Measurements from ENCODE around the gene ANXA11.
"Not testable (repeated sequence)": the region's sequence is repeated elsewhere in the genome, so short reads cannot be mapped to it uniquely, and the experiment has no call there.

Gene ANXA11

DNA sequence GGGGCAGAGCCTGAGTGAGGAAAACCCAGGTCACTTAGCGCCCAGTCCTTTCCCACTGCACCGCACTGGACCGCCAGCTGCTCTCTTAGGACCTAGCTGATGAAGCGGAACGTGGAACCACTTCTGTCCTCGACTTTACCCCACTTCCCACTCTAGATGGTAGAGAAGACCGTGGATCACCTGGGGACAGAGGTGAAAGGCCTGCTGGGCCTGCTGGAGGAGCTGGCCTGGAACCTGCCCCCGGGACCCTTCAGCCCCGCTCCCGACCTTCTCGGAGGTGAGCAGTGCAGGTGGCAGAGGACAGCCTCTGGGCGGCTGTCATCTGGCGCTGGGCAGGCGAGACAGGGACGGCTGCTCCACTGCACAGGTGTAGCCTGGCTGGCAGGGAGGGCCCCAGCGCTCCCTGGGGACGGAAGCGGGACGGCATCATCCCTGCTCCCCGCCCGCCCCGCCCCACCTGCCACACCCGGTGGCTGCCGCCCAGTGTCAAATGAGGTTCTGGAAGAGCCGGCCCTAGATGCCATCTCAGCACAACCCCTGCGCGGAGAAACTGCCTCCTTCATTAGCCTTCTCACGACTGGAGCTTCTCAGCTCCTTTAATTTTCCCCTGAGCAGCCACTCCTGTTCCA lies 61.2 kb downstream of the ANXA11 start:
- DNase-seq, result no peak

DNA sequence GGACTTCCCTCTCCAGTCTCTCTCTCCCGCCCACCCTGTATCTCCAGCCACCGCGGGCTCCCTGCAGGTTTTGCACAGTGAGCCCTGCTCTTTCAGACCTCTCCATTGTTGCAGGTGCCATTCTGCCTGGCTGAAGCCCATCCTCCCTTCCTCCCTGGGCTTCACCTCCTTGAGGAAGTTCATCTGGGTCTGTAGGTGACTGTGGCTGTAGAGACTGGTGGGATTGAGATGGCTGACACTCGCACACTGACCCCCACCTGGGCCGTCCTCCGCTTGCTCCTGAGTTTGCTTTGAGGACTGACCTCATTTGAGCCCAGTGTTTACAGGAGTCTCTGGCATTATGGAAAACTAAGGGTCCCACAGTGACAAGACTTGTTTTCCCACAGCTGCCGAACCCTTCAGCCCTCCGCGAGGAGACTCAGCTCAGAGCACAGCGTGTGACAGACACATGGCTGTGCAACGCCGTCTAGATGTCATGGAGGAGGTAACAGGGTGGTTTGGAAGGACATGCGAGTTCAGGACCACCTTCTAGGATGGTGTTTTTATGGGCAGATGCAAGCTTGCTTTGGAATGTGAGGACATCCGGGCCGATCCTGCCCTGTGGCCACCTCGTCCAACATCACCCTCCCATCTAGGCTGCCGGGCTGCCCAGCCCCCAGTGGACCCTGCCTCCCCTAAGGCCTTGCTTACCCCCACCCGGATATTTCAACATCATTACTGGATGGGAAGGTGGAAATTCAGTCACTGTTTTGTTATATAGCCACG lies 63.5 kb downstream of the ANXA11 start:
- DNase-seq, result no peak

DNA sequence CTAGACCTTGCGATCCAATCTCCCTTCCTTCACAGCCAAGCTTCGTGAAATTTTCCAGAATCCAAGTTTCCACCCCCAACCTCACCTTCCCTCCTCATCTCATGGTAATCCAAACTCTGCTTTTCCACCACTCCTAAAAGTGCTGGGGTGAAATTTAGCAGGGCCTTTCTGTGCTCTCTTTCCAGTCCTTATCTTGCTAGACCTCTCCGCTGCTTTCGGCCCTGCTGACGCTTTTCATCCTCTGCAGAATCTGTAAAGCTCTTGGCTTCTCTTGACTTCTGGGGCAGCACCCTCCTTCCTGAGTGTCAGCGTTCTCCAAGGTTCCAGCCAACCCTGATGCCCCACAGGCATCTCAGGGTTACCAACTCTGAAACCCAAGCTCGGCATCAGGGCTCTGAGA lies 65.1 kb downstream of the ANXA11 start:
- no peak for DNase-seq

DNA sequence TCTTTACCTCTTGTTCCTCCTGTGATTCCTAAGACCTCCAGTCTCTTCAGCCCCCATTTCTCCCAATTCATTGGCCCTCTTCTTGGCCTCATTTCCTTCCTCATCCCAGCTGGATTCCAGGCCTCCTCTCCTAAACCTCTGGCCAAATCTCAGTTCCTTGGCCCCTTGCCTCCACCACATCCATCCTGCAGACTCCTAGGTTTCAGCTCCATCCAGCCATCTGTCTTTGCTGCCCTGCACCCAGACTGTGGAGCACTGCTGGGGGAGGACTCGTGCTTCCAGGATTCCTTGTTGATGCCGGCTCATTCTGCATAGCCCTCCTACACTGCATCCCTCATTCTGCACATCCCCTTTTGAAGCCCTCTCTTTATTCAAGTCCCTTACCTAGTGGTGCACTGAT lies 66.1 kb downstream of the ANXA11 start:
- DNase-seq, result no peak

DNA sequence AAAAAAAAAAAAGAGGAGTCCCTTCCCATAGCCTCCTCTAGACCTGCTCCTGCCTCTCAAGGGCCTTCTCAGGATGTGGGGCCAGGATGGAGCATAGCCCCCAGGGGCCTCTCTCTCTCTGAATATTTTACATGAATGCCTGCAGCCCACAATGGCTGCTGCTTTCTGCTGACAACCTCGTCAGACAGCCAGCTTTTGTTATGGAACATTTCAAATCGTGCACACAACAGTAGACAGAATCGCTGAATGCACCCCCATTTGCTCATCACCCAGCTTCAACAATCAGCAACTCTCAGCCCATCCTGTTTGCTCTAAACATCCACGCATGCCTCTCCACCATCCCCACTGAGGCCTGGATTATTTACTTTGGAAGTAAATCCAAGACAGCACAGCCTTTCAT lies 67.4 kb downstream of the ANXA11 start:
- DNase-seq, result no peak

DNA sequence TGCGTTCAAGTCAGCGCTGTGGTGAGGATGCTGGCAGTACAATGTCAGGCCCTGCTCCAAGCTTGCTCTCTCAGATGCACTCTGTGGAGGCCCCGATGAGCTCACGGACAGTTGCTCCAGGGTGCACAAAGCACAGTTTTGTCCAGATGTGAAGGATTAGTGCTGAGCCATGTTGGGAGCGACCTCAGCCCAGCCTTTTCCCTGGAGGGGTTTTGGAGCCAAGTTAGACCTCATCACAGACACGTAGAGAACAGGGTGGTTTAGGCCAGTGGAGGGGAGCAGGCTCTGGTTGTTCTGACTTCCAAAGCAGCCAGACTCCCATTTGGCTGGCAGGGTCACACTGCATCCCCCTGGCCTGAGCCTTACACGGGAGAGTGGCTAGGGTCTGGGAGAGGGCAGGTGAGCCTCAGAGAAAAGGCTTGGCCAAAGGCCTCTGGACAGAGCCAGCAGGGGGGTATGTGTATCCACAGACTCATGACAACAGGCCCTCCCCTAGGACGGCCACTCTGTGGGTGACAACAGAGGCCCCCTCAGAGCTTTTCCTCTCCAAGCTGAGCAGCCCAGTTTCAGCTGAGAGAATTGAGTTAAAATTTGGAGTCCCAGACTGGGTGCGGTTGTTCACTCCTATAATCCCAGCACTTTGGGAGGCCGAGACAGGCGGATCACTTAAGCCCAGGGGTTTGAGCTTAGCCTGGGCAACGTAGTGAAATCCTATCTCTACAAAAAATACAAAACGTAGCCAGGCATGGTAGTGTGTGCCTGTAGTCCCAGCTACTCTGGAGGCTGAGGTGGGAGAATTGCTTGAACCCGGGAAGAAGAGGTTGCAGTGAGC lies 68.1 kb downstream of the ANXA11 start:
- no peak for DNase-seq

DNA sequence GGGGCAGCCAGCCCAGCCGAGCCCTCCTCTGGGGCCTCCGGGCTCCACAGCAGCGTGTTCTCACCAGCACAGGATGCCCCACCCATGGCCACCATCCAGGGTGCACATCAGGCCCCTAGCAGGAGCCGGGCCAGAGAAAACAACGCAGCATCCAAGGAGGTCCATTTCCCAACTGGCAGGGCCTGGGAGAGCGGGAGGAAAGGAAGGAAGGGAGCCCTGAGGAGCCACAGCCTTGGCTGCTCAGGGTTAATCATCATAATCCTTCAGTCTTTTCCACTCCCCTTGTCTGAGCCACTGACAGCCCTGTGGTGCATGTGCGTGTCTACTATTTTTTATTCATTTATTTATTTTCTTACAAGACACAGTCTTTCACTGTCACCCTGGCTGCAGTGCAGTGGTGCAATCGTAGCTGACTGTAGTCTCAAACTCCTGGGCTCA lies 69.2 kb downstream of the ANXA11 start:
- no peak for DNase-seq

DNA sequence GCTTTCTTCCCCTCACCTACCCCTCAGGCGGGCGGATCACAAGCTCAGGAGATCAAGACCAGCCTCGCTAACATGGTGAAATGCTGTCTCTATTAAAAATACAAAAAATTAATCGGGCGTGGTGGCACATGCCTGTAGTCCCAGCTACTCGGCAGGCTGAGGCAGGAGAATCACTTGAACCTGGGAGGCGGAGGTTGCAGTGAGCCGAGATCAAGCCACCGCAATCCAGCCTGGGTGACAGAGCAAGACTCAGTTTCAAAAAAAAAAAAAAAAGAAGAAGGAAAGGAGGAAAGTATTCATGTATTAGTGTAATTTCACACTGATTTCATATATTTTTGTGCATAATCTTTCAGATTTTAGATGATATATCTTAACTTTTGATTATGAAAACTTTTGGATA lies 71.7 kb downstream of the ANXA11 start:
- DNase-seq, result not testable (repeated sequence)

DNA sequence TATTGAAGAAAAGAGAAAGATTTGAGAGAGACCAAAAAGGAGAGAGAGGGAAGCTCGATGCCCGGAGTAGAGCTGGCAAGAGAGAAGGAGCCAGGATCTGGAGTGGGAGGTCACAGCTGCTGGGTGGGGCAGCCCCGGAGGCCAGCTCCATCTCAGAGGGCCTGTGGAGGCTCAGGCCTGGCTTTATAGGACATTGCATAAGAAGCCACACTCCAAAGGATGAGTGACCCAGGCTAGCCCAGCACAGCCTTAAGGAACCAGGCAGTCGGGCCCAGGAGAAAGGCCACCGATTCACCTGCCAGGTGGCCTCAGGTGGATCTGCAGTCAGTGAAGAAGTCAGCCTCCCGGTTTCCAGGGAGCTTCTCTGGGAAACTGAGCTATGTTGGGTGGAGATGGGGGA lies 72.1 kb downstream of the ANXA11 start:
- DNase-seq, result no peak

DNA sequence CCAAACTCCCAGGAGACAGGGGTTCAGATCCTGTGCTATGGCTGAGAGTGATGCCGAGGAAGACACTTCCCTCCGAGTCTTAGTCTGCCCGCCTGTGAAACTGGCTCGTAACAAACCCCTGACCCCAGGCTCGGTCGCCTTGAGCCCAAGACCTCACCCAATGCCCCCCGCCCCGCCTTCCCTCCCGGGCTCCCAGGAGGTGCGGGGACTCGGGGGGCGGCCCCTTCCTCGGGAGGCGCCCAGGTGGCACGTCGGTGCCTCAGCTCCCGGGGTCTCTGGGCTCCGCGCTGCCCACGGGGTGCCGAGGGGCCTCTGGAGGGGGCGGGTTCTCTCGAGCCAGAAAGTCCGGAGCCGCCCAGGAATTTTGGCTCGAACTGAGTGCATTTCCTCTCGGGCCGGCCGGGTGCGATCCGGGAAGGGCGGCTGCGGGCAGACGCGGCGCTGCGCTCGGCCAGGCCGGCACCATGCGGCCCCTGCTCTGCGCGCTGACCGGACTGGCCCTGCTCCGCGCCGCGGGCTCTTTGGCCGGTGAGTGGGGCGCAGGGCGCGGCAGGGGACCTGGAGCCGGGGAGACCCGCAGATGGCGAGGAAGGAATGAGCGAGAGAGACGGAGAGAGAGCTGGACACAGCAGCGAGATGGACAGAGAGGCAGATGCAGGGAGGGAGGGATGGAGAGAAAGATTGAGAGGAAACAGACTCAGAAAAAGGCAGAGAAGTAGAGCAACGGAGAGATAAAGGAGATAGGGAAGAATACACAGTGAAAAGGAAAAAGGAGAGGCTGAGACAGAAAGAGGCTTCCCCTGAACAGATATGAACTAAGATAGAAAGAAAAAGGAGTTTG lies 72.8 kb downstream of the ANXA11 start, which contains the start of gene PLAC9:
Gene PLAC9 (plus strand): TSS at position 432 of the 841 bp plus-strand sequence. CDS start 33 bp downstream, at position 465.
- DNase-seq, result no peak

DNA sequence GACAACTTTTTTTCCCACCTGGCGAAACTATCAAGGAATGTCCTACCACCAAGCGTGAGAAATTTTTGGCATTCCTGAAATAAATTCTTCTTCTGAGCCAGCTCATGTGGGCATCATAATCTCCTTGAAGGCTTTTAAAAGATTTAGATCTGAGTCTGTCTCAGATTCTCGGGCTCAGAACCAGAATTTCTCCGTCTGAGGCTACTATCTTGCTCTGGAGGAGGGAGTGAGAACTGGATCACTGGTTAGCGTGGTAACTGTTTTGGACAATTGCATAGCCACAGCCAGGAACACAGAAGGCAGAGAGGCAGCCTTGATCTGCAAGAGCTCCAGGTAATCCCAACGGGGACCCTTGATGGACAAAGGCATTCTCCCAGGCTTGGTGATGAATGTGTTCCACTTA lies 73.8 kb downstream of the ANXA11 start:
- DNase-seq, result no peak

DNA sequence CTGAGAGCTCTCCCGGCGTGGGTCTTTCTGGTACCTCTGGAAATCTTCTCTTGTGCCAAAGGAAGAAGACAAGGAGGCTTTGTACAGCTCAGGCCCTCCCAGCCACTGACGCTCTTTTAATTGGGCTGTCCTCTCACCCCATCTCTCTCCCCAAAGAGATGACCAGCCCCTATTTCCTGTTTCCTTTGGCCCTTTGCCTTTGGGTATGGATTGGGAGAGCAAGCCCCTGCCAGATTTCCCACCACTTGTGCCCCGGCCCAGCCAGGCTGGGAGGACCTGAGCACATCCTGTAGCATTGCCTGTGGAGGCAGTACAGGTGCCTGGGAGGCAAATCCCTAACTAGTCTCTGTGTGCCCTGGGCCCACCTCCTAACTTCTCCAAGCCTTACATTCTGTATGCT lies 78.5 kb downstream of the ANXA11 start:
- DNase-seq, result no peak

DNA sequence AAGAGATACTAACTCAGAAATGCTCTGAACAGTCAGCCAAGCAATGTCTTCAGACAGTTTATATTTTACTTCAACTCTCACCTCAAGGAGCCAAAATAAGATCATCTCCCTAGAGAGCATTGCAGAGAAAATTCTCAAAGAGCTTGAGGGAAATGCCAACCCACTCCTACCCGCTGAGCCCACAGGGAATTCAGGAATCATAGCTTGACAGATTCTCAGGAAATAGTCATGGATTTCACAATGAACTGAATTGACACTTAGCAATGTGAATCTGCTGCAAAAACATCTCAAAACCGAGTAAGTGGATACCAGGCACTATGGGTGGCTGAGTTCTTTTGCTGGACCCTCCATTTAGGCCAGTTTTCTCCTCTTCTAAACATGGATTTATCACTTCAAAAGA lies 82.6 kb downstream of the ANXA11 start:
- no peak for DNase-seq

DNA sequence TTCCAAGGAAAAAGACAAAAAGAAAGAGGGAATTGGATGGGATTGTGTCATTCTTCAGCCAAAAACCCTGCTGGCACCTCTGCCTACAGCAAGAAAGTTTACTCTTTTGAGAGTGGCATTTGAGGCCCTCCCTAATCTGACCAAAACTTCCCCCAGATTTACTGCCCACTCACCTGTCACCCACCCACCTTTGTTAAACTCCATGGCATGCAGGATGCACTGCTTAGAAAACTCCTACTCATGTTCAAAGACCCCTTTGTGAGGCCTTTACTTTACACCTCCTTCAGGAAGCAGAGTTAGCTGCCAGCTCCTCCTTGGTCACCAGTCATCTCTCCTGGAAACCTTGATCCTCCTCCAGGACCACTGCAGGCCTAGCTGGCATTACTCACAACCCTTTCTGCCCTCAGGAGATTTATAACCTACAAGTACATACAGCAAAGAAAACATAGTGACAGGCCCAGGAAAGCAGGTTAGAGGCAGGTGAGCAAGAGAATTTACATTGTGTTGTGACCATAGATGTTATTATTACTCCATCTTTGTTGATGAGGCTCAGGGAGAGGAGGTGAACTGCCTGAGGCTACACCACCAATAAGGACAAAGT lies 83.1 kb downstream of the ANXA11 start:
- no peak for DNase-seq

DNA sequence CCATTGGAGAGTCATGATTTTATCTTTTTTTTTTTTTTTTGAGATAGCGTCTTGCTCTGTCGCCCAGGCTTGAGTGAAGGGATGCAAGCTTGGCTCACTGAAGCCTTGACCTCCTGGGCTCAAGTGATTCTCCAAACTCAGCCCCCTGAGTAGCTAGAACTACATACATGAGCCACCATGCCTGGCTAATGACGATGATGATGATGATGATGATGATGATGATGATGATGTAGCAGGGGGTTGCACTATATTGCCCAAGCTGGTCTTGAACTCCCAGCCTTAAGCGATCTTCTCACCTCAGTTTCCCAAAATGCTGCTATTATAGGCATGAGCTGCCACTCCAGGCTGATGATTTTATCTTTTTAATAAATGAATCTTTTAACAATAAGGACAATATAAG lies 86.7 kb downstream of the ANXA11 start:
- DNase-seq, result no peak

DNA sequence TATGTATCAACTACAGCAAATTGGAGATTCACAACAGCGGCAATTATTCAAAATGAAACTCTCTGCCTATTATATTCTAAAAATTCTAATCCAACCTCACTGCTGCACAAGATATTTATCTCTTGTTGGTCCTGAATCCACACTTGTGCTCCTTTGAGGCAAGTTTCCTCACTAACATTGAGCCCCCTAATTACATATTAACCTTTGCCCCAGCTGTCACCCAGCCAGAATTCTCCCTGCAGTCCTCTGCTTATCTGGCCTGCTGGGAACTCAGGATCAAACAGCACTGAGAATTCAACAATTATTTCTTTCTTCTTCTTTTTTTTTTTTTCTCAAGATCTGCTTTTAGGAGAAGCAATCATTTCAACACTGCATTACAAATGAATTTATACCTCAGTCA lies 94.4 kb downstream of the ANXA11 start:
- no peak for DNase-seq

DNA sequence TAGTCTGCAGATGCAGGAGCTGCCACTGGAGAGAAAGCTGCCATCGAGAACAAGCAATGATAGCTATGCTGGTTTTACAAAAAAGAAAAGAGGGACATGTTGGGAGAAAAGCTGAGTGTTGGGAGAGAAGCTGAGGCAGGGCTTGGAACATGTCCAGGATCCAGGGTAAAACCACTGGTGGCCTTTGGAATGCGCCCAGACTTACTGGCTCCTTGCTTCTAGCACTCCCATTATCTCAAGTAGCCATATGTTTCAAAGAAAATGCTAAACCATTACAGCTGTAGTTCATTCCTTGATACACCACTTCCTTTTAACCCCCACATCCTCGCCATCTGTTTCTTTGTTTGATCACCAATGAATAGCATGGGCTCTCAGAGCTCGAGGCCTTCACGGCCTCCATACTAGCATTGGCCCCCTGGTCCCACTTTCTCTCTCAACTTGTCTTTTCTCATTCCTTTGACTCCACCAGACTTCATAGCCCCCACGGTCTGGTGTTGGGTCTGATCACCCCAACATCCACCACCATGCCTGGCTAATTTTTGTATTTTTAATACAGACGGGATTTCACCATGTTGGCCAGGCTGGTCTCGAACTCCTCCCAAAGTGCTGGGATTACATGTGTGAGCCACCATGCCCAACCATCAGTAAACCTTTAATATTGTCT lies 96.6 kb downstream of the ANXA11 start:
- DNase-seq, result no peak

DNA sequence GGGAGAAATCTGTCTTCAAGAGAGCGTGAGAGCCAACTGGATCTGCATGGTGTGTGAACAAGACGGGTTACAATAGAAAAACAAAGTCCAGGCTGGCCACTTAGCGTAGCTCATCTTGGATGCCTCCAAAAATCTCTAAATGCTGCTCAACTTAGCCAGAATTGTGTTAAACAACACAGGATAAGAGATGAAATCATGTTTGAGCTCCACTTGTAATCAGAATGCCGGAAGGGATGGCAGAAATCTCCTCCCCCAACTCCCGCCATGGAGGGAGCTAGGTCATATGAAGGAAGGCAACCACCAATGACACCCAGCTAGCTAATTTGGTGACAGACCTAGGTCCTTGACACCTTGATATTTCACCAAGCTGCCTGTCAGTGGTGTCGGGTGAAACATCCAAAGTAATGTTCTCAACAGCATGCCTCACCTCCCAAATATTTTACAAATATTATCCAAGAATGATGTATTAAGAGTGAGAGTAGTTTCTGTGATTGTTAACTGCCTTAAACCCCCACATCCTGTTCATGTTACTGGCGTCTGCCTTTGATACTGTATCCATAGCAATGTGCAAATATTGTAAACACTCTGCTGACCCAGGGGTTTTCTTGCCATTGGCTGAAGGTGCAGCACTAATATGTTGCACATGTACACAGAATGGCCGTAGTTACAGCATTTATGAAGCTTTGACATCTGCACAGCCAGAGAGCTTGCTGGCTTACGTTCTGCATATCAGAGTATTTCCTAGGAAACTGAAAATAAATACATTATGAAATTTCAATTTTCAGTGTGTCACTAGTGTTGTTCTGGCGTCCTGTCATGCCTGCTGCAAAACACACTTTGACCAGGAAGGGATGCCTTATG lies 101.0 kb downstream of the ANXA11 start:
- no peak for DNase-seq
